SK-N-SH (cell line): ENCODE data around the gene RCAN2. TPM values are rescaled to one million over a fixed set of nuclear protein-coding genes. Genes with fewer than 3 reads are reported as not detected.

Source experiments
- CTCF ChIA-PET: fragments of 300-600, 350-600 bp; formaldehyde crosslinking; extraction: SDS; loops from one replicate; lab custom pipeline; 2021; lab: Yijun Ruan, JAX
- POLR2A ChIA-PET: fragments of 350-600 bp; sonication (Branson Sonifier 250); formaldehyde crosslinking; extraction: SDS; loops from one replicate; lab custom pipeline; 2020; ENCODE audit warnings: antibody characterized with exemption, inconsistent platforms; lab: Yijun Ruan, JAX
- DNase-seq: peaks from one replicate; pipeline ENCODE4 v3.0.0; 2012
- H2AFZ ChIP-seq: fragments of 200-600 bp; sonication (generic); 2 replicates; pipeline ENCODE4 v1.8.1; 2016; ENCODE audit warnings: antibody characterized with exemption, mild to moderate bottlenecking, low read depth
- H3F3A ChIP-seq: fragments of 200-600 bp; sonication (generic); replicated peaks from 2 replicates; pipeline ENCODE3; 2016; ENCODE audit warnings: antibody characterized with exemption, mild to moderate bottlenecking; ENCODE audit not compliant: insufficient read depth
- H3K27ac ChIP-seq, 2 experiments: fragments of 200-500 bp in 1 of 2; fragments of 200-600 bp in 1 of 2; sonication (Bioruptor generic) in 1 of 2; sonication (generic), shearing (Covaris generic) in 1 of 2; 2 replicates each; pipeline versions ENCODE4 v1.5.1 to v1.6.1; 2014 to 2016; ENCODE audit warnings: low read depth in 2 of 2, inconsistent platforms in 1 of 2, low read length in 1 of 2, mild to moderate bottlenecking in 1 of 2, mixed read lengths in 1 of 2
- H3K27me3 ChIP-seq: fragments of 200-600 bp; sonication (generic), shearing (Covaris generic); 2 replicates; pipeline ENCODE4 v1.6.1; 2016; ENCODE audit warnings: mixed run types; ENCODE audit not compliant: insufficient read depth
- H3K36me3 ChIP-seq, 2 experiments: fragments of 200-500 bp in 1 of 2; fragments of 200-600 bp in 1 of 2; sonication (Bioruptor generic) in 1 of 2; sonication (generic) in 1 of 2; replicated peaks in 1 of 2; 2 replicates each; pipeline versions ENCODE3 to v1.5.1; 2014 to 2016; ENCODE audit warnings: low read length in 1 of 2, mild to moderate bottlenecking in 1 of 2; ENCODE audit not compliant: insufficient read depth in 2 of 2, control insufficient read depth in 1 of 2
- H3K4me1 ChIP-seq, 2 experiments: fragments of 200-500 bp in 1 of 2; fragments of 200-600 bp in 1 of 2; sonication (Bioruptor generic) in 1 of 2; sonication (generic), shearing (Covaris generic) in 1 of 2; 2 replicates each; pipeline versions ENCODE4 v1.5.1 to v1.6.1; 2014 to 2016; ENCODE audit warnings: low read depth in 1 of 2, low read length in 1 of 2, mixed run types in 1 of 2; ENCODE audit not compliant: insufficient read depth in 2 of 2, control insufficient read depth in 1 of 2
- H3K4me2 ChIP-seq: fragments of 200-600 bp; sonication (generic), shearing (Covaris generic); 2 replicates; pipeline ENCODE4 v1.6.1; 2017; ENCODE audit warnings: mixed run types
- H3K4me3 ChIP-seq, 2 experiments: fragments of 200-500 bp in 1 of 2; fragments of 200-600 bp in 1 of 2; sonication (Bioruptor generic) in 1 of 2; sonication (generic), shearing (Covaris generic) in 1 of 2; 2 replicates each; pipeline versions ENCODE4 v1.5.1 to v1.8.1; 2014 to 2016; ENCODE audit warnings: low read depth in 2 of 2, inconsistent platforms in 1 of 2, low read length in 1 of 2, mild to moderate bottlenecking in 1 of 2, mixed read lengths in 1 of 2, moderate library complexity in 1 of 2
- H3K79me2 ChIP-seq: fragments of 200-600 bp; sonication (generic); 2 replicates; pipeline ENCODE4 v1.8.1; 2017; ENCODE audit warnings: mild to moderate bottlenecking; ENCODE audit not compliant: insufficient read depth
- H3K9ac ChIP-seq: fragments of 200-600 bp; sonication (generic); 2 replicates; pipeline ENCODE4 v1.6.1; 2017; ENCODE audit warnings: mixed run types
- H3K9me2 ChIP-seq: fragments of 200-600 bp; sonication (generic); 2 replicates; pipeline ENCODE4 v1.6.1; 2017; ENCODE audit warnings: mixed run types
- H3K9me3 ChIP-seq: fragments of 200-600 bp; sonication (generic); 2 replicates; pipeline ENCODE4 v1.6.1; 2017; ENCODE audit warnings: mixed run types, mild to moderate bottlenecking, moderate library complexity
- H4K20me1 ChIP-seq: fragments of 200-600 bp; sonication (generic); 2 replicates; pipeline ENCODE4 v1.6.1; 2017; ENCODE audit warnings: mild to moderate bottlenecking, mixed run types; ENCODE audit not compliant: insufficient read depth
- EP300 ChIP-seq, 2 experiments: IDR thresholded peaks; 2 replicates each; pipeline versions ENCODE4 v1.4.0 to v1.6.1; 2012; ENCODE audit warnings: borderline replicate concordance in 1 of 2, low read depth in 1 of 2, low read length in 1 of 2
- EZH2phosphoT487 ChIP-seq: fragments of 200-600 bp; sonication (generic); IDR thresholded peaks from 2 replicates; pipeline ENCODE4 v1.6.1; 2017; ENCODE audit warnings: low read depth, mixed run types, mild to moderate bottlenecking, antibody characterized with exemption, moderate library complexity, borderline replicate concordance
- FOSL2 ChIP-seq: IDR thresholded peaks from 2 replicates; pipeline ENCODE4 v1.4.0; 2012; ENCODE audit warnings: low read depth, mild to moderate bottlenecking, moderate library complexity, borderline replicate concordance
- FOXM1 ChIP-seq: IDR thresholded peaks from 2 replicates; pipeline ENCODE4 v1.4.0; 2012; ENCODE audit warnings: low read depth, mild to moderate bottlenecking
- JUND ChIP-seq: IDR thresholded peaks from 2 replicates; pipeline ENCODE4 v1.4.0; 2012
- MAX ChIP-seq: IDR thresholded peaks from 2 replicates; pipeline ENCODE4 v1.4.0; 2012; ENCODE audit warnings: low read depth
- MEF2A ChIP-seq: IDR thresholded peaks from 2 replicates; pipeline ENCODE4 v1.4.0; 2012; ENCODE audit warnings: low read depth, borderline replicate concordance
- MXI1 ChIP-seq: IDR thresholded peaks from 2 replicates; pipeline ENCODE4 v1.6.1; 2012; ENCODE audit warnings: mild to moderate bottlenecking, low read depth, low read length, improper control_type of control experiment
- PBX3 ChIP-seq: IDR thresholded peaks from 2 replicates; pipeline ENCODE4; 2012
- RAD21 ChIP-seq: IDR thresholded peaks from 2 replicates; pipeline ENCODE4 v1.6.1; 2012; ENCODE audit warnings: mild to moderate bottlenecking, low read length
- RCOR1 ChIP-seq: fragments of 150-350 bp; IDR thresholded peaks from 2 replicates; pipeline ENCODE4 v1.6.1; 2017; ENCODE audit warnings: antibody characterized with exemption, low read length
- RXRA ChIP-seq: IDR thresholded peaks from 2 replicates; pipeline ENCODE4 v1.4.0; 2012; ENCODE audit warnings: low read depth, mild to moderate bottlenecking, borderline replicate concordance
- SIN3A ChIP-seq: IDR thresholded peaks from 2 replicates; pipeline ENCODE4 v1.6.1; 2012; ENCODE audit warnings: low read depth, mild to moderate bottlenecking, low read length, moderate library complexity, borderline replicate concordance
- TCF12 ChIP-seq: IDR thresholded peaks from 2 replicates; pipeline ENCODE4 v1.4.0; 2012
- YY1 ChIP-seq: IDR thresholded peaks from 2 replicates; pipeline ENCODE4 v1.4.0; 2012; ENCODE audit warnings: low read depth, mild to moderate bottlenecking
- WGBS: methylation state at CpG from one replicate; pipeline ENCODE4 v1.1.6; 2017; ENCODE audit warnings: low lambda C conversion rate; 5-methylcytosine and 5-hydroxymethylcytosine counted together
- polyA plus RNA-seq, 3 experiments: library from polyadenylated mRNA; depleted of rRNA; stranded (reverse); fragments of >200 nt; gene quantifications; 2 replicates each; pipeline ENCODE4 v1.2.3, GENCODE V29; 2012
- TF ChIP-seq, protein P1 (sequence below): fragments of 150-350 bp; IDR thresholded peaks from 2 replicates; pipeline ENCODE4 v1.6.1; 2016; ENCODE audit warnings: mild to moderate bottlenecking, low read depth, low read length

RCAN2 gene
- polyA plus RNA-seq, 1 of the 3 experiments (the other 2 are of a cell fraction) = not detected

DNA sequence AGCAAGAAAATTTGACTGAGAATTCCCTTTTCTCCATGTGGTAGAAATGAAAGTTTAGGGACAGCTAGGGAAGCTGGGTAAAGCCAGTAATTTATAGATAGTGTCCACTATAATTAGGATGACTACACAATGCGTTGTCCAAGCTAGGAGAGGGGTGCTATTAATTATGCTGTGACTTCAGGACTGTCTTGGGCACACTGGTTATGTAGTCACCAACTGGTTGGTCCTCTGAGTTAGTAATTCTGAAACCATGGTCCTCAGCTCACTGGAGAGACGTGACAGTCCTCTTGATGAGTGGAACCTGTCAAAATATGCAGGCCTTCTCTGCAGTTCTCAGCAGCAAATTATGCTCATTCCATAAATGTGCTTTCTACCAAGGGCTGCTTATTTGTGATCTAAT is 225.9 kb downstream of the RCAN2 start:
- CTCF ChIA-PET = interaction anchor here (0.6 kb wide), 1 partner anchor 98 kb away, joined by 3 read pairs; no protein-coding TSS in a partner anchor
- H3K27ac ChIP-seq = no peak overlapping the region

DNA sequence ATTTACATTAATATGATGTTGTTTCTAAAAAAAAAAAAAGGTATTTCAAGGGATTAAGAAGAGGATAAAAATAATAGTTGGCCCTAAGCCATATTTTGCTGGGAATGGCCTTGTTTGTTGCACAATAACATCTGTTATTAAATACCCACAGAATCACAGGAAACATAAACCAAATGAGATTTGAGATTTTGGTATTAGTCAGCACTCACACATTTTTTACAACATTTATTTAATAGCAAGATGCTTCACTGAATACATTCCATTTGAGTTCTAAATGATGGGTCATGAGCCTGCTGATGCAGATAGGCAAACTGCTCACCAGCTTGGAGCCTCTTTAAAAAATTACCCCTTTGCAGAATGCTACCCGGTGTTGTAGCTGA is 227.6 kb downstream of the RCAN2 start:
- CTCF ChIA-PET = no interaction called here
- Histone ChIP-seq H3F3A (no peaks in the 10 kb centered on the region), H3K79me2 (no peaks in the 10 kb centered on the region), H2AFZ (no peak overlapping the region), H4K20me1 (no peaks in the 10 kb centered on the region), H3K4me3 (no peak overlapping the region), H3K9ac (no peak overlapping the region), H3K4me2 (no peak overlapping the region), H3K9me3 (no peaks in the 10 kb centered on the region), H3K27me3 (no peaks in the 10 kb centered on the region; the same call in 1 of the 2 replicates), H3K36me3 (no peaks in the 10 kb centered on the region), H3K9me2 (no peaks in the 10 kb centered on the region), H3K4me1 (no peaks in the 10 kb centered on the region), H3K27ac (no peak overlapping the region)
- no peak for TF ChIP-seq MAX
- no peak for TF ChIP-seq EZH2phosphoT487
- TF ChIP-seq FOXM1 = no peak
- no peak for TF ChIP-seq YY1
- no peak for TF ChIP-seq MXI1
- no peak for DNase-seq
- WGBS = 0% methylated on average over 1 of the region's 1 CpG
- POLR2A ChIA-PET = no interaction called here

More for the DNA sequence above, 225.9 kb downstream of the RCAN2 start:
- Histone ChIP-seq H3K4me1 (no peaks in the 10 kb centered on the region), H3K36me3 (no peaks in the 10 kb centered on the region), H3K4me2 (no peak overlapping the region), H3K9me3 (no peaks in the 10 kb centered on the region), H3K4me3 (no peak overlapping the region), H3F3A (no peaks in the 10 kb centered on the region), H3K27me3 (no peaks in the 10 kb centered on the region; the same call in 1 of the 2 replicates), H2AFZ (no peak overlapping the region), H3K79me2 (no peaks in the 10 kb centered on the region), H4K20me1 (no peaks in the 10 kb centered on the region), H3K9ac (no peak overlapping the region), H3K9me2 (no peaks in the 10 kb centered on the region)
- POLR2A ChIA-PET = no interaction called here
- WGBS = 9% methylated on average over 2 of the region's 2 CpGs
- TF ChIP-seq RCOR1 (no peak), FOXM1 (no peak), FOSL2 (no peak), TCF12 (no peak), RXRA (no peak), PBX3 (no peak), SIN3A (no peak), MXI1 (no peak), MEF2A (no peak), RAD21 (no peak), EP300 (IDR thresholded peaks at IDR 0.05; ENCODE audit: borderline replicate concordance in 1 of 2, low read depth in 1 of 2, low read length in 1 of 2) (no peak), JUND (no peak)
- TF ChIP-seq, protein P1, sequence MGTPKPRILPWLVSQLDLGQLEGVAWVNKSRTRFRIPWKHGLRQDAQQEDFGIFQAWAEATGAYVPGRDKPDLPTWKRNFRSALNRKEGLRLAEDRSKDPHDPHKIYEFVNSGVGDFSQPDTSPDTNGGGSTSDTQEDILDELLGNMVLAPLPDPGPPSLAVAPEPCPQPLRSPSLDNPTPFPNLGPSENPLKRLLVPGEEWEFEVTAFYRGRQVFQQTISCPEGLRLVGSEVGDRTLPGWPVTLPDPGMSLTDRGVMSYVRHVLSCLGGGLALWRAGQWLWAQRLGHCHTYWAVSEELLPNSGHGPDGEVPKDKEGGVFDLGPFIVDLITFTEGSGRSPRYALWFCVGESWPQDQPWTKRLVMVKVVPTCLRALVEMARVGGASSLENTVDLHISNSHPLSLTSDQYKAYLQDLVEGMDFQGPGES = no peak
- DNase-seq = no peak
